ENCODE results near the gene FGF9.

The FGF9 gene

GRCh38 chr13:21730186-21730880, 59.5 kb downstream of the FGF9 start:
- TF ChIP-seq TAF1 (IDR thresholded peaks at IDR 0.05; ENCODE audit: low read depth, low read length) = no peak
- no peak for TF ChIP-seq POLR2A (IDR thresholded peaks at IDR 0.05; ENCODE audit: low read depth, low read length)
- TF ChIP-seq POLR2AphosphoS5 (IDR thresholded peaks at IDR 0.05; ENCODE audit: low read depth, low read length) = no peak
- TF ChIP-seq SPI1 (IDR thresholded peaks at IDR 0.05; ENCODE audit: low read depth, low read length) = no peak
- TF ChIP-seq POU2F2 (IDR thresholded peaks at IDR 0.05; ENCODE audit: low read depth, low read length) = no peak
- TF ChIP-seq PAX5 (IDR thresholded peaks at IDR 0.05; ENCODE audit: insufficient read depth, low read length, severe bottlenecking) = no peak
- FAIRE-seq = no peak
- no peak for DNase-seq (ENCODE audit: insufficient read length, low spot score)

DNA sequence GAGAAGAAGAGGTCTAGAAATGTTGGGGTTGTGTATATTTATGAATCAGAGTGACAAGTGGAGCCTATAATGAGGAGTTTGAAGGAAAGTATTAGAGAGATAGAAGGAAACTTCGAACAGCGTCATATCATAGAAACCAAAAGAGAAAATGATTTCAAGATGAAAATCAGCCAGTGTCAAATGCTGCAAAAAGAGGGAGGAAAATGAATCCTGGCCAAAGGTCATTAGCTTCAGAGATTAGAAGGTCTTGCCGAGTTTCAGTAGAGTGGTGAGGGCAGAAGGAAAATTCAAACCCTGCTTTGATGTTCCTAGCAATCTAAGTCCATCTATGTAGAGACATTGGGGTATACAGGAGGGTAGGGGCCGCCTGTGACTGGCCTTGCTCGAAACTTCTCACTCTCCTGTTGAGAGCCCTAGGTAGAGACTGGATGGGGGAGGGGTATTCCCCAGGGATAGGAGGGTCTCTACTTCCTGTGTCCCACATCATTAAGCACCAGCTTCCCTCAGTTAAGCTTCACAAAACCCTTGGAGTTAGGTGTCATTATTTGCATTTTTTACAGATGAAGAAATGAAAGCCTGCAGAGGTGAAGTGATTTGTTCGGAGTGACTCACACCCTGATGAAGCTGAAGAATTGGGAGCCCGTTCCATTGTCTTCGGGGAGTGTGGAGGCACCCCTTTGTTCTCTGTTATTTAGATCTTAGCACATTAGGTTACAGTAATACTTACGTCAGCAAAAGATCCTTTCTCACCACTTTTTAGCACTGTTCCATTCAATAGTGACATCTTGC, 62.8 kb downstream of the FGF9 start:
- DNase-seq (ENCODE audit: insufficient read length, low spot score) (no peak), FAIRE-seq (no peak)
- TF ChIP-seq PAX5 (IDR thresholded peaks at IDR 0.05; ENCODE audit: insufficient read depth, low read length, severe bottlenecking) (no peak), POLR2A (IDR thresholded peaks at IDR 0.05; ENCODE audit: low read depth, low read length) (no peak), TAF1 (IDR thresholded peaks at IDR 0.05; ENCODE audit: low read depth, low read length) (no peak), POLR2AphosphoS5 (IDR thresholded peaks at IDR 0.05; ENCODE audit: low read depth, low read length) (no peak)

GRCh38 chr13:21734961-21735360, 64.1 kb downstream of the FGF9 start:
- DNase-seq (ENCODE audit: insufficient read length, low spot score) (no peak), FAIRE-seq (no peak)
- TF ChIP-seq POU2F2 (IDR thresholded peaks at IDR 0.05; ENCODE audit: low read depth, low read length) = no peak

- FAIRE-seq (no peak), DNase-seq (ENCODE audit: insufficient read length, low spot score) (no peak)
- TF ChIP-seq SPI1 (IDR thresholded peaks at IDR 0.05; ENCODE audit: low read depth, low read length) (no peak), TAF1 (IDR thresholded peaks at IDR 0.05; ENCODE audit: low read depth, low read length) (no peak), POU2F2 (IDR thresholded peaks at IDR 0.05; ENCODE audit: low read depth, low read length) (no peak), POLR2AphosphoS5 (IDR thresholded peaks at IDR 0.05; ENCODE audit: low read depth, low read length) (no peak)
Measured at GRCh38 chr13:21735701-21736401, 65.0 kb downstream of the FGF9 start.

- FAIRE-seq (no peak), DNase-seq (ENCODE audit: insufficient read length, low spot score) (no peak)
- TF ChIP-seq POLR2A (IDR thresholded peaks at IDR 0.05; ENCODE audit: low read depth, low read length) (no peak), POU2F2 (IDR thresholded peaks at IDR 0.05; ENCODE audit: low read depth, low read length) (no peak), PAX5 (IDR thresholded peaks at IDR 0.05; ENCODE audit: insufficient read depth, low read length, severe bottlenecking) (no peak), SPI1 (IDR thresholded peaks at IDR 0.05; ENCODE audit: low read depth, low read length) (no peak), POLR2AphosphoS5 (IDR thresholded peaks at IDR 0.05; ENCODE audit: low read depth, low read length) (no peak), TAF1 (IDR thresholded peaks at IDR 0.05; ENCODE audit: low read depth, low read length) (no peak)
Measured at GRCh38 chr13:21736926-21737325, 66.1 kb downstream of the FGF9 start.

- DNase-seq (ENCODE audit: insufficient read length, low spot score) (no peak), FAIRE-seq (no peak)
- TF ChIP-seq POLR2A (IDR thresholded peaks at IDR 0.05; ENCODE audit: low read depth, low read length) (no peak), POLR2AphosphoS5 (IDR thresholded peaks at IDR 0.05; ENCODE audit: low read depth, low read length) (no peak), PAX5 (IDR thresholded peaks at IDR 0.05; ENCODE audit: insufficient read depth, low read length, severe bottlenecking) (no peak), TAF1 (IDR thresholded peaks at IDR 0.05; ENCODE audit: low read depth, low read length) (no peak), POU2F2 (IDR thresholded peaks at IDR 0.05; ENCODE audit: low read depth, low read length) (no peak), SPI1 (IDR thresholded peaks at IDR 0.05; ENCODE audit: low read depth, low read length) (no peak)
Measured at GRCh38 chr13:21738630-21739029, 67.8 kb downstream of the FGF9 start.

DNA sequence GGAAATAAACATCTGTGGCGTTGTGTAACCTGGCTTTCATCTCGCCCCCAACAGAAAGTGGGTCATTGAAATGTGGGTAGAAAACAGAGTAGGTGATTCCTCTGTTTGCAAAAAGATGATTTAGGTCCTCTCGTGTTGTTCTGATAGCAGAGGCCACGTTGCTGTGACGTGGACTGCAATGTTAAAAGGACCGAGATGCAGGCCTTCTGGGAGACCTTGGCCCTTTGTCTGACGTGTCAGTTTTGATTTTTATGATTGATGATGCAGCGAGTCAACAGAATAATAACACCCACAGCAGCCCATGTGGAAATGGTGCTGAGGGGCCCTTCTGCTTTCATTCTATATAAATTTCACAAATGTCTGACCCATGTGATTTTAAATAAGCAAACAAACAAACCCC, 68.9 kb downstream of the FGF9 start:
- no peak for TF ChIP-seq POU2F2 (IDR thresholded peaks at IDR 0.05; ENCODE audit: low read depth, low read length)
- TF ChIP-seq SPI1 (IDR thresholded peaks at IDR 0.05; ENCODE audit: low read depth, low read length) = no peak
- no peak for TF ChIP-seq POLR2AphosphoS5 (IDR thresholded peaks at IDR 0.05; ENCODE audit: low read depth, low read length)
- TF ChIP-seq TAF1 (IDR thresholded peaks at IDR 0.05; ENCODE audit: low read depth, low read length) = no peak
- no peak for TF ChIP-seq POLR2A (IDR thresholded peaks at IDR 0.05; ENCODE audit: low read depth, low read length)
- TF ChIP-seq PAX5 (IDR thresholded peaks at IDR 0.05; ENCODE audit: insufficient read depth, low read length, severe bottlenecking) = no peak
- FAIRE-seq (no peak), DNase-seq (ENCODE audit: insufficient read length, low spot score) (no peak)

GRCh38 chr13:21741396-21741979, 70.6 kb downstream of the FGF9 start:
- FAIRE-seq = no peak
- no peak for TF ChIP-seq POLR2AphosphoS5 (IDR thresholded peaks at IDR 0.05; ENCODE audit: low read depth, low read length)
- TF ChIP-seq TAF1 (IDR thresholded peaks at IDR 0.05; ENCODE audit: low read depth, low read length) = no peak
- no peak for TF ChIP-seq POLR2A (IDR thresholded peaks at IDR 0.05; ENCODE audit: low read depth, low read length)
- no peak for TF ChIP-seq POU2F2 (IDR thresholded peaks at IDR 0.05; ENCODE audit: low read depth, low read length)
- TF ChIP-seq SPI1 (IDR thresholded peaks at IDR 0.05; ENCODE audit: low read depth, low read length) = no peak
- TF ChIP-seq PAX5 (IDR thresholded peaks at IDR 0.05; ENCODE audit: insufficient read depth, low read length, severe bottlenecking) = no peak

GRCh38 chr13:21742096-21742495, 71.2 kb downstream of the FGF9 start:
- no peak for FAIRE-seq
- no peak for DNase-seq (ENCODE audit: insufficient read length, low spot score)
- TF ChIP-seq SPI1 (IDR thresholded peaks at IDR 0.05; ENCODE audit: low read depth, low read length) = no peak

More at GRCh38 chr13:21741396-21741979, 70.6 kb downstream of the FGF9 start:
- no peak for DNase-seq (ENCODE audit: insufficient read length, low spot score)
